Measurements from ENCODE around the gene PLEKHA5. TPM values are rescaled to one million over a fixed set of nuclear protein-coding genes. Genes with fewer than 3 reads are reported as not detected.
"Not testable (repeated sequence)": the region's sequence is repeated elsewhere in the genome, so short reads cannot be mapped to it uniquely, and the experiment has no call there.

PLEKHA5 gene
- total RNA-seq, 2 donors from 2014 or later: 24.4 to 41.7 TPM

GRCh38 chr12:19382563-19382962, 253.0 kb downstream of the PLEKHA5 start:
- TF ChIP-seq CTCF (IDR thresholded peaks at IDR 0.05): no peak
- TF ChIP-seq POLR2AphosphoS5 (IDR thresholded peaks at IDR 0.05): no peak
- no peak for TF ChIP-seq POLR2A (IDR thresholded peaks at IDR 0.05)
- intact Hi-C loops (cut with DNase I): no loop called here
- H3K9me3 ChIP-seq: no peaks in the 10 kb centered on the region
- no peaks in the 10 kb centered on the region for H3K4me1 ChIP-seq (replicated peaks)
- WGBS: 87% methylated on average over 9 of the region's 9 CpGs
- H3K27me3 ChIP-seq (replicated peaks; ENCODE audit: insufficient read depth): no peaks in the 10 kb centered on the region
- no peak for DNase-seq (ENCODE audit: low spot score)
- H3K27ac ChIP-seq: no peak overlapping the region
- H3K36me3 ChIP-seq: no peaks in the 10 kb centered on the region
- no peak overlapping the region for H3K4me3 ChIP-seq

GRCh38 chr12:19387161-19387560, 257.6 kb downstream of the PLEKHA5 start:
- no peak overlapping the region for H3K27ac ChIP-seq
- no peaks in the 10 kb centered on the region for H3K4me1 ChIP-seq (replicated peaks)
- H3K4me3 ChIP-seq: no peak overlapping the region
- no peak for DNase-seq (ENCODE audit: low spot score)
- no peak for TF ChIP-seq POLR2A (IDR thresholded peaks at IDR 0.05)
- no peak for TF ChIP-seq POLR2AphosphoS5 (IDR thresholded peaks at IDR 0.05)
- TF ChIP-seq CTCF (IDR thresholded peaks at IDR 0.05): no peak
- WGBS: 72% methylated on average over 2 of the region's 2 CpGs
- no peaks in the 10 kb centered on the region for H3K27me3 ChIP-seq (replicated peaks; ENCODE audit: insufficient read depth)
- no peaks in the 10 kb centered on the region for H3K36me3 ChIP-seq
- no peaks in the 10 kb centered on the region for H3K9me3 ChIP-seq
- intact Hi-C loops (cut with DNase I): no loop called here

- H3K27me3 ChIP-seq (replicated peaks; ENCODE audit: insufficient read depth): no peaks in the 10 kb centered on the region
- no peak for TF ChIP-seq POLR2AphosphoS5 (IDR thresholded peaks at IDR 0.05)
- TF ChIP-seq CTCF (IDR thresholded peaks at IDR 0.05): no peak
- no peak for TF ChIP-seq POLR2A (IDR thresholded peaks at IDR 0.05)
- no peaks in the 10 kb centered on the region for H3K9me3 ChIP-seq
- WGBS: 62% methylated on average over 2 of the region's 2 CpGs
- H3K36me3 ChIP-seq: no peaks in the 10 kb centered on the region
- H3K4me1 ChIP-seq (replicated peaks): no peaks in the 10 kb centered on the region
- intact Hi-C loops (cut with DNase I): no loop called here
- H3K27ac ChIP-seq: no peak overlapping the region
- no peak overlapping the region for H3K4me3 ChIP-seq
- no peak for DNase-seq (ENCODE audit: low spot score)
These were observed 258.6 kb downstream of the PLEKHA5 start for GRCh38 chr12:19388131-19388549.

GRCh38 chr12:19390051-19390598, 260.6 kb downstream of the PLEKHA5 start:
- H3K36me3 ChIP-seq: no peaks in the 10 kb centered on the region
- H3K4me1 ChIP-seq (replicated peaks): no peaks in the 10 kb centered on the region
- TF ChIP-seq POLR2A (IDR thresholded peaks at IDR 0.05): no peak
- no peak for TF ChIP-seq POLR2AphosphoS5 (IDR thresholded peaks at IDR 0.05)
- no peak for TF ChIP-seq CTCF (IDR thresholded peaks at IDR 0.05)
- H3K9me3 ChIP-seq: no peaks in the 10 kb centered on the region
- H3K27ac ChIP-seq: no peak overlapping the region
- no peak for DNase-seq (ENCODE audit: low spot score)
- H3K27me3 ChIP-seq (replicated peaks; ENCODE audit: insufficient read depth): no peaks in the 10 kb centered on the region
- H3K4me3 ChIP-seq: no peak overlapping the region
- 31% methylated on average over 3 of the region's 3 CpGs for WGBS
- intact Hi-C loops (cut with DNase I): no loop called here

- WGBS: 82% methylated on average over 8 of the region's 8 CpGs
- H3K36me3 ChIP-seq; H3K27ac ChIP-seq; H3K9me3 ChIP-seq; H3K4me3 ChIP-seq; intact Hi-C loops (cut with DNase I); DNase-seq (ENCODE audit: low spot score); H3K4me1 ChIP-seq (replicated peaks); H3K27me3 ChIP-seq (replicated peaks; ENCODE audit: insufficient read depth): not testable (repeated sequence)
These were observed 263.1 kb downstream of the PLEKHA5 start for GRCh38 chr12:19392644-19393043.
